Testis (tissue), 3 donors: ENCODE measurements around the gene HPSE2. TPM values are rescaled to one million over a fixed set of nuclear protein-coding genes. Genes with fewer than 3 reads are reported as not detected.

ENCODE experiments used
- DNase-seq: peaks from one replicate; pipeline ENCODE4 v3.0.0-alpha.2; 2019
- H3K27ac ChIP-seq, 2 donors: fragments of 200-600 bp; sonication (generic); one replicate each; pipeline ENCODE4 v1.5.1; 2019
- H3K27me3 ChIP-seq: fragments of 200-600 bp; sonication (generic); one replicate; pipeline ENCODE4 v1.5.1; 2019
- H3K36me3 ChIP-seq: fragments of 200-600 bp; sonication (generic); one replicate; pipeline ENCODE4 v1.5.1; 2017; ENCODE audit warnings: low read depth; ENCODE audit errors: missing control alignments
- H3K4me1 ChIP-seq: fragments of 200-600 bp; sonication (generic); one replicate; pipeline ENCODE4 v1.5.1; 2019
- H3K4me3 ChIP-seq, 2 donors: fragments of 200-600 bp; sonication (generic); one replicate each; pipeline ENCODE4 v1.5.1; 2017 to 2019
- H3K9me3 ChIP-seq: fragments of 200-600 bp; sonication (generic); one replicate; pipeline ENCODE4 v1.5.1; 2017
- POLR2A ChIP-seq: fragments of 450-650 bp; IDR thresholded peaks from one replicate; pipeline ENCODE4 v1.6.1; 2017; ENCODE audit warnings: antibody characterized with exemption, mild to moderate bottlenecking, moderate library complexity
- WGBS, 2 donors: methylation state at CpG; one replicate each; pipeline ENCODE4 v1.1.5; 2018; 5-methylcytosine and 5-hydroxymethylcytosine counted together
- intact Hi-C: fragments of 100-400 bp; cut with DNase I; formaldehyde crosslinking; loops from one replicate; pipeline ENCODE4 v1.15.1; 2023; ENCODE audit warnings: low total_unique reads
- polyA plus RNA-seq: library from polyadenylated mRNA; stranded (reverse); fragments of 350-450 nt; fragmentation: Illumina TruSeq; extraction: RNeasy Lipid Tissue Mini Kit (QIAGEN cat#74804); gene quantifications from one replicate; pipeline ENCODE4 v1.2.3, GENCODE V29; 2014; ENCODE audit warnings: low read depth, low replicate concordance; ENCODE audit not compliant: insufficient read depth
- total RNA-seq, 2 donors: library from RNA; depleted of rRNA; stranded (reverse); fragments of >200 nt; gene quantifications; one replicate each; pipeline ENCODE4 v1.2.3, GENCODE V29; 2016
- TF ChIP-seq, protein P1 (sequence below), 3 experiments: fragments of 450-650 bp in 2 of 3; fragments of 200-600 bp in 1 of 3; sonication (generic) in 1 of 3; IDR thresholded peaks; one replicate each; pipeline ENCODE4 v1.5.1; 2016 to 2019; ENCODE audit warnings: antibody characterized with exemption in 3 of 3, mild to moderate bottlenecking in 2 of 3, moderate library complexity in 1 of 3

HPSE2 gene
- total and polyA plus RNA-seq, 3 donors from 2014 or later = 1.7 to 4.1 (median 2.5) TPM

GRCh38 chr10:98528166-98528804 is 707.4 kb downstream of the HPSE2 start:
- intact Hi-C loops = no loop called here
- Histone ChIP-seq H3K9me3 (no peaks in the 10 kb centered on the region), H3K27me3 (no peaks in the 10 kb centered on the region), H3K4me3 (no peak overlapping the region), H3K27ac (no peak overlapping the region), H3K36me3 (no peaks in the 10 kb centered on the region), H3K4me1 (no peaks in the 10 kb centered on the region)
- WGBS, 2 donors = 75 to 77% methylated on average over 8 of the region's 8 CpGs
- TF ChIP-seq, protein P1, sequence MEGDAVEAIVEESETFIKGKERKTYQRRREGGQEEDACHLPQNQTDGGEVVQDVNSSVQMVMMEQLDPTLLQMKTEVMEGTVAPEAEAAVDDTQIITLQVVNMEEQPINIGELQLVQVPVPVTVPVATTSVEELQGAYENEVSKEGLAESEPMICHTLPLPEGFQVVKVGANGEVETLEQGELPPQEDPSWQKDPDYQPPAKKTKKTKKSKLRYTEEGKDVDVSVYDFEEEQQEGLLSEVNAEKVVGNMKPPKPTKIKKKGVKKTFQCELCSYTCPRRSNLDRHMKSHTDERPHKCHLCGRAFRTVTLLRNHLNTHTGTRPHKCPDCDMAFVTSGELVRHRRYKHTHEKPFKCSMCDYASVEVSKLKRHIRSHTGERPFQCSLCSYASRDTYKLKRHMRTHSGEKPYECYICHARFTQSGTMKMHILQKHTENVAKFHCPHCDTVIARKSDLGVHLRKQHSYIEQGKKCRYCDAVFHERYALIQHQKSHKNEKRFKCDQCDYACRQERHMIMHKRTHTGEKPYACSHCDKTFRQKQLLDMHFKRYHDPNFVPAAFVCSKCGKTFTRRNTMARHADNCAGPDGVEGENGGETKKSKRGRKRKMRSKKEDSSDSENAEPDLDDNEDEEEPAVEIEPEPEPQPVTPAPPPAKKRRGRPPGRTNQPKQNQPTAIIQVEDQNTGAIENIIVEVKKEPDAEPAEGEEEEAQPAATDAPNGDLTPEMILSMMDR (IDR thresholded peaks at IDR 0.05) = no peak
- TF ChIP-seq POLR2A = no peak
- no peak for DNase-seq

GRCh38 chr10:98525969-98526368 is 709.7 kb downstream of the HPSE2 start:
- H3K9me3 ChIP-seq = no peaks in the 10 kb centered on the region
- intact Hi-C loops = no loop called here
- H3K36me3 ChIP-seq = no peaks in the 10 kb centered on the region
- DNase-seq = no peak
- no peak for TF ChIP-seq POLR2A
- TF ChIP-seq, protein P1 (IDR thresholded peaks at IDR 0.05) = no peak
- H3K27ac ChIP-seq = no peak overlapping the region
- H3K4me1 ChIP-seq = no peaks in the 10 kb centered on the region
- no peak overlapping the region for H3K4me3 ChIP-seq
- whole genome bisulfite sequencing, 2 donors = 88 to 89% methylated on average over 3 of the region's 3 CpGs
- no peaks in the 10 kb centered on the region for H3K27me3 ChIP-seq

GRCh38 chr10:98524124-98524523 is 711.5 kb downstream of the HPSE2 start:
- Histone ChIP-seq H3K27ac (no peak overlapping the region), H3K4me1 (no peaks in the 10 kb centered on the region), H3K36me3 (no peaks in the 10 kb centered on the region), H3K9me3 (no peaks in the 10 kb centered on the region), H3K27me3 (no peaks in the 10 kb centered on the region), H3K4me3 (no peak overlapping the region)
- intact Hi-C loops = no loop called here
- TF ChIP-seq, protein P1 (IDR thresholded peaks at IDR 0.05) = no peak
- TF ChIP-seq POLR2A = no peak
- 81 to 92% methylated on average over 8 of the region's 8 CpGs for WGBS, 2 donors
- DNase-seq = no peak

DNA sequence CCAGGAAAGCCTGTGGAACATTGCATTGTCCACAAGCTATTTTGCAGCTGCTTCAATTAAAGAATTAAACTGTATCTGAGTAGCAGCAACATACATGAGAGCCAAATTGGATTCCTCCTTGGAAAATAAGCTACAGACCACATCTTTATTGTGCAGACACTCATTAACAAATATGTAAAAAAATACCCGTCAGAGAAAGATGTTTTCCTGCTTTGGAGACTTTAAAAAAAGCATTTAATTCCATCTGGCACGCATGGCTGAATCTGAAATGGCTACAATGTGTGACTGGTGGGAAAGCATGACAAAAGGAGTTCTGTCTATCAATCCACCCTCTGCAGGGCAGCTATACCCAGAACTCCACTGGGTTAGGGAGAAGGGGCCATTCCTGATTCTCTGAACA is 715.8 kb downstream of the HPSE2 start:
- DNase-seq = no peak
- Histone ChIP-seq H3K27ac (no peak overlapping the region), H3K4me1 (no peaks in the 10 kb centered on the region), H3K4me3 (no peak overlapping the region), H3K27me3 (no peaks in the 10 kb centered on the region), H3K36me3 (no peaks in the 10 kb centered on the region), H3K9me3 (no peaks in the 10 kb centered on the region)
- intact Hi-C loops = no loop called here
- WGBS, 2 donors = 40 to 43% methylated on average over 2 of the region's 2 CpGs
- TF ChIP-seq POLR2A = no peak
- TF ChIP-seq, protein P1 (IDR thresholded peaks at IDR 0.05) = no peak

- Histone ChIP-seq H3K4me3 (no peak overlapping the region), H3K4me1 (no peaks in the 10 kb centered on the region), H3K36me3 (no peaks in the 10 kb centered on the region), H3K27ac (no peak overlapping the region), H3K27me3 (no peaks in the 10 kb centered on the region), H3K9me3 (no peaks in the 10 kb centered on the region)
- intact Hi-C loops = no loop called here
- TF ChIP-seq, protein P1 (IDR thresholded peaks at IDR 0.05) = no peak
- TF ChIP-seq POLR2A = no peak
- no peak for DNase-seq
- WGBS, 2 donors = 47 to 78% methylated on average over 2 of the region's 2 CpGs
These were observed 718.0 kb downstream of the HPSE2 start for GRCh38 chr10:98517672-98518071.
